GM21576 (cell line): ENCODE measurements around the gene SLC26A4.

Experiments
- ATAC-seq: cut with Tn5 transposase; IDR thresholded peaks from one replicate; pipeline ENCODE4 v1.9.1; 2021; ENCODE audit warnings: mild to moderate bottlenecking, moderate library complexity; ENCODE audit not compliant: unreplicated experiment

The SLC26A4 gene

DNA sequence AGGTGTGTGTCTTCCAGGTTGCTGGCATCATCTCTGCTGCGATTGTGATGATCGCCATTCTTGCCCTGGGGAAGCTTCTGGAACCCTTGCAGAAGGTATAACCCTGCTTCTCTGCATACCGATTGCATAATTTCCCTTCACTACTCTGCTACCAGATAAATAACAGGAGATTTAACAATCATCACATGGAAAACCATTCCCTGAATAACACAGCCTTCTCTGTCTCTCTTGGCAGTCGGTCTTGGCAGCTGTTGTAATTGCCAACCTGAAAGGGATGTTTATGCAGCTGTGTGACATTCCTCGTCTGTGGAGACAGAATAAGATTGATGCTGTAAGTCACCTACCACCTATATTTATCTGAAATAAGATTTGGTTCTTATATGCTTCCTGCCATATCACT is 33.8 kb downstream of the SLC26A4 start:
- ATAC-seq = no peak

DNA sequence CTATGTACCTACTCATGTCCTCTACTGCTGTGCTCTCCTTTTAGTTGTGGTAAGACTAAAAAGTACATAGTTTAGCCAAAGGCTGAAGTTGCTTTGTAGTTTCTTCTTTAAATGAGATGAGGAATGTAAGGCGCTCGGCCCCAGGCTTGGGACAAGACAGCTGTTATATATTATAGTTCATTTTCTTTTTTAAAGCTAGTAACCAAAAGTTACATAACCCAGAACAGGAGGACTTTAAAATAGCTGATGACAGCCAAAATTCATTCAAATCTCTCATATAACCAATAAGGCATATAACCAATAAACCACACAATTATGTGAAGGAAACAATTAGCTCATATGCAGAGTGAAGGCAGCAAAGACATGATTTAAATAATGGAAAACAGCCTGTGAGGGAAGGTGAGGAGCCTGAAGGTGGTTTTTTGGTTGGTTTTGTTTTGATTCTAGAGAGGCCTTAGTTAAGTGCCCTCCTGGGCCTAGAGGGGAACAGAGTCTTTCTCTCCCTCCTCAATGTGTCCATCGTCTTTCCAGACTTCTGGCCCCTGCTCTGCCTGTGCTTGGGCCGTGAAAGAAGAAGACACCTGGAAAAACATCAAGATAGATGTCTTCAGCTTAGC is 35.8 kb downstream of the SLC26A4 start:
- no peak for ATAC-seq

DNA sequence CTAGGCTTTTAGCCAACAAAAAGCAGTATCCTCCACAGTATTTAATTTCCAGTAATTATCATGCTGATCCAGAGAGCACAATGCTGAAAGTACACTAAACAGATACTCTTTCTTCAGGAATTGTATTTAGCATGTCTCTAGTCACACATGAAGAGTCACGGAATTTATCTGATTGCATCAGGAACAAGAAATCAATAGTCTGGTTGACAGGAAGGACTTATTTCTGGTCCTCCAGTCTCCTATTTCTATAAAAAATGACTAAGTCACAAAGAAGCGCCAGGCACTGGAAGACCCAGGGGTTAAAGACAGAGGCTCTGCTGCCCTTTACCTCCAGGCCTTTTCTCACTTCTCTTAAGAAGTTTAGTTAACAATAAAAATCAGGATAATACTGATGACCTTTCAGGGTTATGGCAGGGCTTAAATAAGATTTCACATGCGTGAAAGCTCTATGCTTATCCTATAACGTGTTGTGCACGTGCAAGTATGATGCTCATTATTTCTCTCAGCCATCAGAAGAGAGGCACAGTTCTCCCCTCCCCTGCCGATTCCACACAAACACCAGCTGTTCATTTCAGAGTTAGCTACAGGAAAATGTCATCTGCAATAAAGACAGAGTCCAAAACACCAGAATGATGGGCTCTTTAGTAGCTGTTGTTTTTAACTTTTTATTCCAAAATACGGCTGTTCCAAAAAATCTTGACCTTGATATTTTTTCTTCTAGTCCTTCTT is 36.9 kb downstream of the SLC26A4 start:
- no peak for ATAC-seq

DNA sequence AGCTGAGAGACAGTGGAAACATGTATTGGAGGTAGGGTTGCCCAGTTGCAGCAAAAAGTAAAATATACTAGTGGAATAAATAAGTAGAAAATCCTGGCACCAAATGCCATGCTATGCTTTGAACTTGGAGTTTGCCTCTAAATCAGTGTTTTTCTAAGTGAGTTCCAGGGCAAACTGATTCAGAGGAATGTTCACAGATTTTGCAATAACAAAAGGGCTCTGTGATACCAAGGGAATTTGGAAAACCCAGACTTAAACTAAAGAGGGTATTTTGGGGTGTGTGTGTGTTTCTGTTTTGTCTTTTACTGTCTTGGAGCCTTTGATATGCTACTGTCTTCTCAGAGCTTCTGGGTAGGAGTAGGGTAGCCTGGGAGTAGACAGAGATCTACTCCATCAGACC is 39.9 kb downstream of the SLC26A4 start:
- ATAC-seq = no peak

DNA sequence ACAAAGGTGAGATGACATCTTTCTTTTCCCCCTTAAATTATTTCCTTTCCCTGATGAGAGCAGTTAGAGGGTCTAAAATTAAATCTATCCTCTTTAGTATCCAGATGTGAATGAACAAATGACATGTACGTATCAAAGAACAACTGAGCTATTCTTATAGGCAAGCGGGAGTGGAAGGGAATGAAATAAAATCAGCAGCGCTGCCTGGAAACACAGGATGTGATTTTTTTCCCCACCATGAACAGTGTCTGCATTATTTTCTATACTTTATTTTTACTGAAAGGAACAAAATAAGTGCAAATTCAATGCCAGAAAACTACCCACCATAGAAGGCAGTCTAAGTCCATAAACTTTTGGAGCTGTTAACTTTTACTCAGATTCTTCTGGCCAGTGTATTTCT is 40.6 kb downstream of the SLC26A4 start:
- ATAC-seq = no peak

DNA sequence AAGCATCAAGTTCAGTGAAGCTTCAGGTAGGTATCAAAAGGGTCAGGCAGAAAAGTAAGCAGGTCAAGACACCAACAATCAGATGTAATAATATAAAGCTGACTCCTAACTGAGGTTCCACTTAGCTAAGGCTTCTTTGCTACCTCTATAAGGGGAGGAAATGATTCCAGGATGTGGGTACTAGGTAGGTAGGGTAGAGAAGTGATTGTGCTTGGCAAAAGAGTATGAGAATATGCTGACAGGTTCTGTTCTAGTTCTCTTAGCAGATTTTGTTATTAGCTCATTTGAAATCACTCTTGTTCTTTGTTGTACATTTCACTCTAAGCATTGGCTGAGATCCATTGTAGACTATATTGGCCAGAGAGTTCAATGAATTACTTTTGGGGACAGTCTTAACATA is 42.6 kb downstream of the SLC26A4 start:
- ATAC-seq = no peak

DNA sequence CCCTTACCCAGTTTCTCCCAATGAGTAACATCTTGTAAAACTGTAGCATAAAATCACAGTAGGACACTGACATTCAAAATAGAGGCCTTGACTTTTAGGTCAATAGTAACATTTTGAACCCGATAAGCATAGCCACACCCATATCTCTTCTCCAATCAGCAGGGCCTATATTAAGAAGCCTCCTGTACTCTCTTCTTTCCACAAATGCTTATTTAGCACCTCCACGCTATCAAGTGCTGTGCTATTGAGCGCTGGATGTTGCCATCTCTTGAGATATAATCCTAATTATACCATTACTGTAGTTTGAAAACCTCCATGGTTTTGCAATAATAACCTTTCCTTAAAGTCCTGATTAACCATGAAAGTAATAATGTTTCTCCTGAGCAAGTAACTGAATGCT is 43.2 kb downstream of the SLC26A4 start:
- ATAC-seq = no peak

DNA sequence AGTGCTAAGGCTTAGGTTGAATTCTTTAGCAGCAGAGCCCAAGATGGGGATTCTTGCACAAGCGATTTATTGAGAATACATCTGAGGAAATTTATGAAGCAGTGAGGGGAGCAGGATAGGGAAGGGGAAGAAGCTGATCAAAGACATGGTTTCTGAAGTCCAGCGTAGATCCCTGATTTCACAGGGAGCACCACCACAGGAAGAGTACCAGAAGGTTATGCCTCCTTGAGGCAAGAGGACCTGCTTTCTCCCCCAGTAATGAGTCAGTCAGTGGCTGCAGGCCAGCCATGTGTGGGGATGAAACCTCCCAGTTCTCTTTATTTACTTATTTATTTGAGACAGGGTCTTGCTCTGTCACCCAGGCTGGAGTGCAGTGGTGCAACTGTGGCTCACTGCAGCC is 48.3 kb downstream of the SLC26A4 start:
- ATAC-seq = no peak

DNA sequence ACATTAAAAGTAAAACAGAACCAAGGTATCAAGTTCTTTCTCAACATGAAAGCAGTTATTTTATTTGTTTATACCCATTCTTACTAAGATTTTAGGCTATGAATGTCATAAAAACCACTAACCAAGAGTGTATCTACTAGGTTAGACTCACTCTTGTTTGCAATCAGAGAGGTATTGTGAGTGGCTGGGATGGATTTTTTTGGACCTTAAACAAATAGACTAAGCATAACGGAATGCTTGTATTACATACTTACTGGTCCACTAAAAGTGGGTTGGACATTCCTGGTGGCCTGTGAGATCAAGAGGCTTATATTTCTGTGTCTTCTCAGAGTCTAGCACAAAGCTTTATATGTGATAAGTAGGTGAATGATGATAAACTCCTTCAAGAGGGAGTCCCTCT is 50.7 kb downstream of the SLC26A4 start:
- no peak for ATAC-seq

DNA sequence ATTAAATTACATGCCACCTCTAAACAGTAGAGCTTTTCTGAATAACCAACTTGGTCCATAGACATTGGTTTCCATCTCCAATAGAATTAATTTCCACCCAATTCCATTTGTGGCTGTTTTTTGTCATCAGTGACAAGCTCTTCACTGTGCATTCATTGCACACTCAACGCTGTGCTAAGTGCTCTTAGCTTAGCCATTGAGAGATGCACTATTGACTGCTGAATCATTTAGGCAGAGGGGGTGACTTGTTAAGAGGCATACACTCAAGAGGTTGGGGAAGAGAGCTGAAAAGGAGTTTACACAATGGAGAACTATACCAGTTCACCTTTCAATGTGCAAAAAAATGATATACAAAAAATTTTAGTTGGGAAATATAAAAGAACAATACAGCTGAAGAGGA is 51.4 kb downstream of the SLC26A4 start:
- no peak for ATAC-seq

DNA sequence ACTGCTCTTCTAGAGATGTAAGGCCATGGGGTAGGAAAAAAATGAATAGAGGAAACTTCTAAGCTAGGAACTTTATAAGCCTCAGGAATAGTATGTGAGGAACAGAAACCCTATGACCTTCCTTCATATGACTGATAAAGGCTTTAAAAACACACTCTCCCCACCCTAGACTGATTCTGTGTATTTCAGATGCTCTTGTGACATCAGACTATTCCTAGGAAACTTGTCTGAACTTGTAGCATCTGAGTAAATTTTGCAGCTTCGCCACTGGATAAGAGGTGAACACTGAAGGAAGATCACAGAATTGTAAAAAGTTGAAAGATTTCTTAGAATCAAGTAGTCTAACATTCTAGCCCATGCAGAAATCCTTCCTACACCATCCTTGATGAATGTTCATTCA is 52.3 kb downstream of the SLC26A4 start:
- ATAC-seq = no peak

DNA sequence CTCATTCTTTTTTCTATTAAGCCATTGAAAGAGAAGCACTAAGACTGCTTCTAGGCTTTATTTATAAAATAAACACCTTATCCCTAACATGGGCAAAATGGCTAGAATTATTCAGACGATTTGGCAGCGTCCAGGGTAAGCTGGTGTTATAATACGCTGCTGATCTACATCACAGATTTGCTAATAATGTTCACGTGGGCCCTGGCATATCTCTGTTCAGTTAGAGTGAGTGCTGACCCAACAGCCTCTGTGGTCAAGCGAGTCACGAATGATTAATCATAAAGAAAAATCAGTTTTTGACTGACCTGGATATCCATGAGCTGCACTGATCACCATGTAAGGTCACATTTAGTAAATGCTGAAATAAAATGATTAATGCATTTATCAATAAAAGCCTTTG is 54.9 kb downstream of the SLC26A4 start:
- ATAC-seq = no peak

DNA sequence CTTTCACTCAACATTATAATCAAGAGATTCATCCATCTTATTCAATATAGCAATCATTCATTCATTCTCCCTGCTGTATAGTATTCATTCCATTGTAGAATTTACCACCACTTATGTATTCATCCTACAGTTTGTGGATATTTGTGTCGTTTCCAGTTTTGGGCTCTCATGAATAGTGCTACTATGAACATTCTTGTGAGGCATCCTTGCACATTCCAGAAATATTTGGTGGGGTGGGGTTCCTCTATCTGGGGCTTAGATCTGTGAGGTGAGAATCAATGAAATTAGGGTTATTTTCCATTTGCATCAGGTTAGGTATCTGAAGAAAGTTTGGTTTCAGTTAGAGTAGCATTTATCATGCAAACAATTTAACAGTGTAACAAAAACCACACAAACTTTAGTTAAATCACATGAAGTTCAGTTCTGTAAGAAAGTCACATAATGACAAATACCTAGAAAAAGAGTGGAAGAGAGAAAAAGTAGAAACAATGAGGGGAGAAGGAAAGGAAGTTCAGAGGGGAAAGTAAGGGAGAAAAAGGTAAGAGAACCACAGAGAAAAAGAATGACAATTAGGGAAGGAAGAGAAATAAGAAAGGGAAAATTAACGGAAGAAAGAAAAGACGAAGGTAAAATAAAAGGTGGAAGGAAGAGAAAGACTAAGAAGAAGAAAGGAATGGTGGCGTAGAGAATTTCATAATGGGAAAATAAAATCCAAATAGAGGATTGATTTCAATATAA is 58.0 kb downstream of the SLC26A4 start:
- no peak for ATAC-seq

DNA sequence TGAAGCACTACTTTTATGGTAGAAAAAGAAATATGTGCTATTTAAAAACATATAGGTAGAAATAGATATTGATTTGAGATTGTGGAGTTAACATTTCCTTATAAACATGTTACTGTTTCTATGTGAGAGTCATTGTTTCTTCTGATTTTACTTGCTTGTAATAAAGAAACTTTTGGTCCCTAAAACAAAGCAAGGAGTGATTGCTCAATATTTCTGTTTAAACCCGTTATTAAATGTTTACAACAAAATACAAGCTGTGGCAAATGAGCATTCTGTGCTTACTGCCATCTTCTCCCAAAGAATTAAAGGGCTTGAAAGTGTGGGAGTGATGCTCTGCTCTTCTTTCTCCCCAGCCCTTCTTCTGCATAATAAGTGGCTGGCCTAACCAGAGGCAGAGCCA is 60.7 kb downstream of the SLC26A4 start:
- ATAC-seq = no peak

DNA sequence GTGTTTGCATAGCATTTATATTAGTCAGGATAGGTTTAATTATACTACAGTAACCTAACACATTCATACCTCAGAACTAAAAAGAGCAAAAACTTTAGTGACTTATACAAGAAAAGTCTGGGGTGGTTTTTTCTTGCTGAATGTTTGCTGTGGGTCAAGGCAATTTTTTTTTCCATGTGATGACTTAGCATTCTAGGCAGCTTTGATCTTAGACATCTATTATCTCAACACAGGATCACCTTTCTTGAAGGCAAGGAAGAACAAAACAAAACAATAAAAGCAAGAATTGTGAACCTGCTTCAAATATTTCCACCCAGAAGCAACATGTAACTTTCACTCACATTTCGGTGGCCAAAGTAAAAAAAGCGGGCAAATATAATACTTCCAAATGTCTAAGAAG is 62.6 kb downstream of the SLC26A4 start:
- no peak for ATAC-seq

DNA sequence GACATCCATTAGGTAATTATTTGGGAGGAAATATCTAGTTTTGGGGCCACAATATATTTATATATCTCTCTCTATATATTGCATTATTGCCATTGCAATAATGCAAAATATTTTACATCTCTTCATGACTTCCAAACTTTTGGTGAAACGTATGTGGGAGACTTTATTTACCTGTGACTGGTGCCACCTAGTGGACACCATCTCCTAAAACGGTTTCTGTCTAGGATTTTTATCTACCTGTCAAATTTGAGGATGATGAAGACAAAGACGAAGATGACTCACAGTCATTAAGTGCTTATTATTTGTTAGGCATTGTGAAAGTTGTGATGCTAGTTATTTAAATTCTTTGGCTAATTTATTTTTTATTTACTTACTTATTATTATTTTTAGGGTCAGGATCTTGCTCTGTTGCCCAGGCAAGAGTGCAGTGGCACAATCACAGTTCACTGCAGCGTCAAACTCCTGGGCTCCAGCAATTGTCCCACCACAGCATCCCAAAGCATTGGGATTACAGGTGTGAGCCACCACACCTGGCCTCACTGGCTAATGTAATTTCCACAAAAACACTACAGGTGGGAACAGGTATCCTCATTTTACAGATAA is 64.6 kb downstream of the SLC26A4 start:
- ATAC-seq = no peak

DNA sequence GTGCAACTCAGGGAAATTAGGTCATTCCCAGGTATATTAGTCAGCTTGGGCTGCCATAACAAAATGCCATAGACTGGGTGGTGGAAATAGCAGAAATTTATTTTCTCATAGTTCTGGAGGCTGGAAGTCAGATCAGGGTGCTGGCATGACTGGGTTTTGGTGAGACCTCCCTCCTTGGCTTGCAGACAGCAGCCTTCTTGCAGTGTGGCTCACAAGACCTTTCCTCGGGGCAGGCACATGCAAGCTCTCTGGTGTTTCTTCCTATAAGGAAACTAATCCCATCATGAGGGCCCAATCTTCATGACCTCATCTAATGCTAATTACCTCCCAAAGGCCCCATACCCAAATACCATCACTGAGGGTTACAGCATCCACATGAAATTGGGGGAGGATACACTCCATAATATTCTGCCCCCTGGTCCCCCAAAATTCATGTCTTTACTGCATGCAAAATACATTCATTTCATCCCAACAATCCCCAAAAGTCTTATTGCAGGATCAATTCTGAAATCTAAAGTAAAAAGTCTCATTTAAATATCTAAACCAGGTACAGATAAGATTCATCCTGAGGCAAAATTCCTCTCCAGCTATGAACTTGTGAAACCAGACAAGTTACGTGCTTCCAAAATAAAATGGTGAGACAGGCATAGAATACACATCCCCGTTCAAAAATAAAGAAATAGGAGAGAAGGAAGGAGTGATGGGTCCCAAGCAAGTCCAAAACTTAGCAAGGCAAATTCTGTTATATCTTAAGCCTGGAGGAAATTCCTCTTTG is 65.9 kb downstream of the SLC26A4 start:
- no peak for ATAC-seq

DNA sequence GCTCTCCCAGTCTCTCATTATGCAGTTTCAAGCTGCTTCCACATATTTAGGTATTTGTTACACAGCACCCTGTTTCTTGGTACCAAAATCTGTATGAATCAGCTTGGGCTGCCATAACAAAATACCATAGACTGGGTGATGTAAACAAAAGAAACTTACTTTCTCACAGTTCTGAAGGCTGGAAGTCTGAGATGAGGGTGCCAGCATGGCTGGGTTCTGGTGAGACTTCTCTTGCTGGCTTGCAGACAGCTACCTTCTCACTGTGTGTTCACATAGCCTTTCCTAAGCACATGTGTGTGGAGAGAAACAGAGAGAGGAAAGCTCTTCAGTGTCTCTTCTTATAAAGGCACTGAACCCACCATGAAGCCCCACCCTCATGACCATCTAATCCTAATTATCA is 67.6 kb downstream of the SLC26A4 start:
- no peak for ATAC-seq

DNA sequence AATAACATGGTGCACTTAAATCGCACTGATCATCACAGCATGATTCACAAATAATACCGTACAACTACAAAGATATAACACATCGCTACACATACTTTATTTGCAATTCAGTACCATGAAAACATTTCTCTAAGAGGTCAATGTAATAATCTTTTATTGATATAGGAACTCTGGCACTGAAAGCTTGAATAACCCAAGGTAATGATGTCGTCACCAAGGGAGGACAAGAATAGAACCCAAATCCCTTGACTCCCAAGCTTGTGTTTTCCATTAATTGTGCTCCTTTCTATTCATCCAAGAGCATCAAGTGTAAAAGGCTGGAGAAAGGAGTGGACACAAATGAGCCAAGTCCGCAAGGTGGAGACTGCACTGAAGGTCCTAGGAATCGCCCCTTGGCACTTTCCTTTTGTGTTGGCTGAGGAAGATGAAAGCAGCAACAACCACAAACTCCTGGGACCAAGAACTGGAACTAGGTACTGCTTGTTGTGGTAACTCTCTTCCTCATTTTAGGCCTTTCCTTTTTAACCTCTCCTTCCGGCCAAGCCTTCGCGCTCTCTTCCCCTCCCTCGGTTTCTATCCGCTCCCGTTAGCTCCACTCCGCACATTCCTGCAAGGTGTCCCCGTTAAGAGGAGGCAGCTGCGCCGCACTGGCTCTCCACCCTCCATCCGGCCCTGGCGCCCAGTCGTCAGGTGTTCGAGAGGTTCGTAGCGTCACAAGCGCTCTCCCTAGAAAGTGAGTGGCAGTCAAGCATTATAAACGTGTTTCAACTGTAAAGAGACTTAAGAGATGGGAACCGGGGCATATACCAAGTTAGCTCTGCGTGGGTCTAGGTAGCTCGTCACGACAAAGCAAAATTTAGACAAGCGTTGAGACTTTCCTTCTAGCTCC is 82.3 kb downstream of the SLC26A4 start:
- peak; percentile 36 for ATAC-seq
